Panc1 (cell line): ENCODE data around the gene CD44. TPM values are rescaled to one million over a fixed set of nuclear protein-coding genes. Genes with fewer than 3 reads are reported as not detected.

Experiments used
- ATAC-seq: fragments of 200-7000 bp; cut with Tn5 transposase; 2 replicates; pipeline ENCODE4 v1.9.1; 2020; ENCODE audit warnings: mild to moderate bottlenecking, moderate library complexity
- BruUV-seq: library from RNA; stranded (reverse); fragments of 400-500 nt; replicated peaks from 2 replicates; lab custom pipeline; 2021; lab: Mats Ljungman, UMichigan
- CTCF ChIA-PET: fragments of 300-600 bp; sonication (Branson Sonifier 250); formaldehyde crosslinking; loops from one replicate; lab custom pipeline; 2022; ENCODE audit warnings: antibody characterized with exemption; lab: Charles Lee
- POLR2A ChIA-PET: fragments of 300-600 bp; sonication (Branson Sonifier 250); formaldehyde crosslinking; loops from one replicate; lab custom pipeline; 2022; ENCODE audit warnings: antibody characterized with exemption; lab: Charles Lee
- DNase-seq: peaks from one replicate; pipeline ENCODE4 v3.0.0-alpha.2; 2010; ENCODE audit warnings: low read depth, low spot score
- H3K27ac ChIP-seq: 2 replicates; pipeline ENCODE4 v1.5.1; 2011; ENCODE audit warnings: mild to moderate bottlenecking, low read length, inconsistent platforms
- H3K27me3 ChIP-seq: fragments of 200-500 bp; sonication (Bioruptor generic); 2 replicates; pipeline ENCODE4 v1.6.0; 2014; ENCODE audit warnings: low read length, inconsistent platforms; ENCODE audit not compliant: control insufficient read depth, insufficient read depth
- H3K36me3 ChIP-seq: fragments of 200-500 bp; sonication (Bioruptor generic); 2 replicates; pipeline ENCODE4 v1.5.1; 2014; ENCODE audit warnings: inconsistent platforms, mild to moderate bottlenecking, low read length, moderate library complexity; ENCODE audit not compliant: control insufficient read depth, insufficient read depth
- H3K4me1 ChIP-seq: 2 replicates; pipeline ENCODE4 v1.5.1; 2011; ENCODE audit warnings: inconsistent platforms, mild to moderate bottlenecking, low read length, moderate library complexity; ENCODE audit not compliant: control insufficient read depth, insufficient read depth
- H3K4me3 ChIP-seq, 2 experiments: 2 replicates each; pipeline ENCODE4 v1.5.1; 2011 to 2012; ENCODE audit warnings: low read depth in 2 of 2, low read length in 2 of 2, mild to moderate bottlenecking in 2 of 2, inconsistent platforms in 1 of 2, moderate library complexity in 1 of 2
- H3K9me3 ChIP-seq: fragments of 200-500 bp; sonication (Bioruptor generic); 2 replicates; pipeline ENCODE4 v1.5.1; 2014; ENCODE audit warnings: low read depth, mild to moderate bottlenecking, inconsistent platforms, low read length, moderate library complexity; ENCODE audit not compliant: control insufficient read depth, insufficient read depth
- POLR2AphosphoS5 ChIP-seq: IDR thresholded peaks from 2 replicates; pipeline ENCODE4 v1.6.1; 2012; ENCODE audit warnings: mild to moderate bottlenecking, low read depth, low read length, moderate library complexity
- SIN3A ChIP-seq: IDR thresholded peaks from 2 replicates; pipeline ENCODE4 v1.6.1; 2012; ENCODE audit warnings: low read depth, mild to moderate bottlenecking, low read length, moderate library complexity, borderline replicate concordance; ENCODE audit not compliant: insufficient read depth
- TCF7L2 ChIP-seq: IDR thresholded peaks from 2 replicates; pipeline ENCODE4 v1.6.1; 2011; ENCODE audit warnings: mild to moderate bottlenecking, low read depth, low read length, inconsistent platforms
- in situ Hi-C: cut with HindIII; loops from 2 replicates; pipeline ENCODE4 v1.10.0; 2016; ENCODE audit warnings: low sequenced_read_pairs, low pct_unique_long_range_greater_than_20kb
- intact Hi-C: fragments of 100-400 bp; cut with micrococcal nuclease; formaldehyde crosslinking; loops from one replicate; pipeline ENCODE4 v1.10.0; 2022; ENCODE audit not compliant: unreplicated experiment
- total RNA-seq: library from RNA; stranded (reverse); gene quantifications from one replicate; pipeline ENCODE4 v1.2.1, GENCODE V29; 2021; ENCODE audit not compliant: unreplicated experiment
- TF ChIP-seq, protein P1 (sequence below): fragments of 450-650 bp; IDR thresholded peaks from 2 replicates; pipeline ENCODE4 v1.5.1; 2017; ENCODE audit warnings: mild to moderate bottlenecking
- TF ChIP-seq, protein P2 (sequence below), 2 experiments: IDR thresholded peaks; 2 replicates each; pipeline ENCODE4 v1.6.1; 2011 to 2012; ENCODE audit warnings: low read depth in 2 of 2, control low read depth in 1 of 2, low read length in 1 of 2, mild to moderate bottlenecking in 1 of 2, moderate library complexity in 1 of 2; ENCODE audit not compliant: insufficient read depth in 1 of 2

The CD44 gene
- total RNA-seq, 1 experiment from 2014 or later: 1,819 TPM

DNA sequence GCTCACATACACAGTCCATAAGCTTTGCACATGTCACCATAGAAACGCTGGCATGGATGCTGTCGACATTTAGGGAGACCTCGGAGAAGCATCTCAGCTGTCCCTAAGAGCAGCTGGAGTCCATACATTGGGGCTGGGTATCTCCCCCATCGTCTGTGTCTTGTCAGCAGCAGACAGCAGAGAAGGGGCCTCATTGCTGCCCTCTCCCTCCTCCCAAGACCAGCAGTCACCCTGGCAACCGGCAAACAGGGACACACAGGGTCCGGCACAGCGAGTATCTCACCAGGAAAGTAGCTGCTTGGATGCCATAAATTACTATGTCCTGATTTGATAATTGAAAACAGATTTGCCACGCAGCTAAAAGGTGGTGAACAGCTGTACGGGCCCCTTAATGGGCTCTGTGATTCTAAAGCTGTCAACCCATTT lies 84.4 kb downstream of the CD44 start:
- no peak for DNase-seq
- H3K4me3 ChIP-seq: no peak overlapping the region
- ChIA-PET POLR2A (no interaction called here), CTCF (no interaction called here)
- H3K9me3 ChIP-seq: no peaks in the 10 kb centered on the region
- intact Hi-C loops (loop anchor here (5.0 kb wide), 1 partner anchor 169 kb away; no protein-coding TSS in a partner anchor), in situ Hi-C loops (no loop called here)
- BruUV-seq: no TSS peak
- peaks cover 86% of the 10 kb centered on the region for H3K4me1 ChIP-seq
- H3K27me3 ChIP-seq: no peaks in the 10 kb centered on the region
- TF ChIP-seq, protein P1, sequence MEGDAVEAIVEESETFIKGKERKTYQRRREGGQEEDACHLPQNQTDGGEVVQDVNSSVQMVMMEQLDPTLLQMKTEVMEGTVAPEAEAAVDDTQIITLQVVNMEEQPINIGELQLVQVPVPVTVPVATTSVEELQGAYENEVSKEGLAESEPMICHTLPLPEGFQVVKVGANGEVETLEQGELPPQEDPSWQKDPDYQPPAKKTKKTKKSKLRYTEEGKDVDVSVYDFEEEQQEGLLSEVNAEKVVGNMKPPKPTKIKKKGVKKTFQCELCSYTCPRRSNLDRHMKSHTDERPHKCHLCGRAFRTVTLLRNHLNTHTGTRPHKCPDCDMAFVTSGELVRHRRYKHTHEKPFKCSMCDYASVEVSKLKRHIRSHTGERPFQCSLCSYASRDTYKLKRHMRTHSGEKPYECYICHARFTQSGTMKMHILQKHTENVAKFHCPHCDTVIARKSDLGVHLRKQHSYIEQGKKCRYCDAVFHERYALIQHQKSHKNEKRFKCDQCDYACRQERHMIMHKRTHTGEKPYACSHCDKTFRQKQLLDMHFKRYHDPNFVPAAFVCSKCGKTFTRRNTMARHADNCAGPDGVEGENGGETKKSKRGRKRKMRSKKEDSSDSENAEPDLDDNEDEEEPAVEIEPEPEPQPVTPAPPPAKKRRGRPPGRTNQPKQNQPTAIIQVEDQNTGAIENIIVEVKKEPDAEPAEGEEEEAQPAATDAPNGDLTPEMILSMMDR: no peak
- TF ChIP-seq, protein P2, sequence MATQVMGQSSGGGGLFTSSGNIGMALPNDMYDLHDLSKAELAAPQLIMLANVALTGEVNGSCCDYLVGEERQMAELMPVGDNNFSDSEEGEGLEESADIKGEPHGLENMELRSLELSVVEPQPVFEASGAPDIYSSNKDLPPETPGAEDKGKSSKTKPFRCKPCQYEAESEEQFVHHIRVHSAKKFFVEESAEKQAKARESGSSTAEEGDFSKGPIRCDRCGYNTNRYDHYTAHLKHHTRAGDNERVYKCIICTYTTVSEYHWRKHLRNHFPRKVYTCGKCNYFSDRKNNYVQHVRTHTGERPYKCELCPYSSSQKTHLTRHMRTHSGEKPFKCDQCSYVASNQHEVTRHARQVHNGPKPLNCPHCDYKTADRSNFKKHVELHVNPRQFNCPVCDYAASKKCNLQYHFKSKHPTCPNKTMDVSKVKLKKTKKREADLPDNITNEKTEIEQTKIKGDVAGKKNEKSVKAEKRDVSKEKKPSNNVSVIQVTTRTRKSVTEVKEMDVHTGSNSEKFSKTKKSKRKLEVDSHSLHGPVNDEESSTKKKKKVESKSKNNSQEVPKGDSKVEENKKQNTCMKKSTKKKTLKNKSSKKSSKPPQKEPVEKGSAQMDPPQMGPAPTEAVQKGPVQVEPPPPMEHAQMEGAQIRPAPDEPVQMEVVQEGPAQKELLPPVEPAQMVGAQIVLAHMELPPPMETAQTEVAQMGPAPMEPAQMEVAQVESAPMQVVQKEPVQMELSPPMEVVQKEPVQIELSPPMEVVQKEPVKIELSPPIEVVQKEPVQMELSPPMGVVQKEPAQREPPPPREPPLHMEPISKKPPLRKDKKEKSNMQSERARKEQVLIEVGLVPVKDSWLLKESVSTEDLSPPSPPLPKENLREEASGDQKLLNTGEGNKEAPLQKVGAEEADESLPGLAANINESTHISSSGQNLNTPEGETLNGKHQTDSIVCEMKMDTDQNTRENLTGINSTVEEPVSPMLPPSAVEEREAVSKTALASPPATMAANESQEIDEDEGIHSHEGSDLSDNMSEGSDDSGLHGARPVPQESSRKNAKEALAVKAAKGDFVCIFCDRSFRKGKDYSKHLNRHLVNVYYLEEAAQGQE (IDR thresholded peaks at IDR 0.05; ENCODE audit: insufficient read depth in 1 of 2, low read depth in 2 of 2, low read length in 1 of 2): no peak
- TF ChIP-seq POLR2AphosphoS5 (no peak; the same call in 1 of the 2 replicates), SIN3A (no peak), TCF7L2 (no peak)
- H3K27ac ChIP-seq: peak overlapping the region; percentile 58; the same call in 1 of the 2 replicates
- H3K36me3 ChIP-seq: peaks cover 53% of the 10 kb centered on the region
- 0 out of 2 replicates have a peak, but pooled peaks have one; percentile 7 for ATAC-seq

DNA sequence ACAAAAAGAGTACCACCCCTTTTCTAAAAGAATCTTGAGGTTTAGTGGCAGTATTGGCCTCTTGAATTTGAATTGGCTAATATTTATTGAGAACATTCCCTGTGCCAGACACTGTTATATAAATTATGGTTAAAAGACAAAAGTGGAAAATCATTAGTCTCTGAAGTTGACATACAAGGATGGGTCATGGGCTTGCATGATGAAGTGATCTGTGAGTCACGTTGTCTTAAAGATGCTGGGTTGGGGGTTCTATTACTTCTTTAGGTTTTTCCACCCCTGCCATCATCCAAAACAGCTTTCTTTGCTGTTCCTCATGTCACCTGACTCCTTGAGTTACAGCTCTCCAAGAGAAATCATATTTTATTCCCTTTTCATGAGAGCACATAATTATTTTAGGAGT lies 85.0 kb downstream of the CD44 start:
- peaks cover 87% of the 10 kb centered on the region for H3K4me1 ChIP-seq
- BruUV-seq: no TSS peak
- no peak for ATAC-seq
- CTCF ChIA-PET: no interaction called here
- H3K27ac ChIP-seq: peak overlapping the region; percentile 20; the same call in 1 of the 2 replicates
- H3K36me3 ChIP-seq: peaks cover 52% of the 10 kb centered on the region
- H3K9me3 ChIP-seq: no peaks in the 10 kb centered on the region
- TF ChIP-seq, protein P1: no peak
- no peak for TF ChIP-seq TCF7L2
- no peak for TF ChIP-seq SIN3A
- TF ChIP-seq, protein P2 (IDR thresholded peaks at IDR 0.05; ENCODE audit: insufficient read depth in 1 of 2, low read depth in 2 of 2, low read length in 1 of 2): no peak
- no peak; the same call in 1 of the 2 replicates for TF ChIP-seq POLR2AphosphoS5
- in situ Hi-C loops: no loop called here
- POLR2A ChIA-PET: no interaction called here
- no peaks in the 10 kb centered on the region for H3K27me3 ChIP-seq
- H3K4me3 ChIP-seq: no peak overlapping the region
- no peak for DNase-seq
- intact Hi-C loops: loop anchor here (5.0 kb wide), 1 partner anchor 168 kb away; no protein-coding TSS in a partner anchor
